HepG2 (cell line): ENCODE results near the gene MCC. TPM values are rescaled to one million over a fixed set of nuclear protein-coding genes. Genes with fewer than 3 reads are reported as not detected.
A peak's percentile ranks its signal among the peaks of the same experiment; 100 is the strongest.

Experiments
- ARID3A ChIP-seq: IDR thresholded peaks from 2 replicates; pipeline ENCODE4 v1.6.1; 2012; ENCODE audit warnings: low read depth, low read length, improper control_type of control experiment
- ATF1 ChIP-seq: IDR thresholded peaks from 2 replicates; pipeline ENCODE4 v1.6.1; 2016; ENCODE audit warnings: mild to moderate bottlenecking, control low read depth
- ATRX ChIP-seq: sonication (generic); formaldehyde crosslinking; IDR thresholded peaks from 2 replicates; pipeline ENCODE4 v1.4.0; 2020; ENCODE audit warnings: missing genetic modification reagents, borderline replicate concordance
- CBX2 ChIP-seq, 2 experiments: fragments of 200-600 bp in 1 of 2; sonication (generic); formaldehyde crosslinking in 1 of 2; IDR thresholded peaks; 2 replicates each; pipeline versions ENCODE4 v1.7.0 to v1.8.1; 2018 to 2022; ENCODE audit warnings: low read depth in 2 of 2, low read length in 1 of 2, mild to moderate bottlenecking in 1 of 2, missing genetic modification reagents in 1 of 2
- EZH2 ChIP-seq: conservative IDR thresholded peaks from 2 replicates; pipeline ENCODE4 v1.6.1; 2012; ENCODE audit warnings: mild to moderate bottlenecking, low read depth, low read length, moderate library complexity
- GPN1 ChIP-seq: sonication (generic); formaldehyde crosslinking; IDR thresholded peaks from 2 replicates; pipeline ENCODE4 v1.5.1; 2020; ENCODE audit warnings: missing genetic modification reagents, borderline replicate concordance
- KDM5B ChIP-seq: sonication (generic); formaldehyde crosslinking; IDR thresholded peaks from 2 replicates; pipeline ENCODE4 v1.4.0; 2020; ENCODE audit warnings: missing genetic modification reagents, mild to moderate bottlenecking, borderline replicate concordance
- KLF6 ChIP-seq: IDR thresholded peaks from 2 replicates; pipeline ENCODE4 v1.8.0; 2016; ENCODE audit warnings: missing biosample characterization, missing genetic modification reagents
- RBAK ChIP-seq: sonication (generic); formaldehyde crosslinking; IDR thresholded peaks from 2 replicates; pipeline ENCODE4 v1.5.1; 2020; ENCODE audit warnings: mild to moderate bottlenecking, missing genetic modification reagents
- RORA ChIP-seq: sonication (generic); formaldehyde crosslinking; IDR thresholded peaks from 2 replicates; pipeline ENCODE4 v1.5.0; 2020; ENCODE audit warnings: mild to moderate bottlenecking, missing genetic modification reagents, moderate library complexity
- SCMH1 ChIP-seq: sonication (generic); formaldehyde crosslinking; IDR thresholded peaks from 2 replicates; pipeline ENCODE4 v1.9.0; 2021; ENCODE audit warnings: missing genetic modification reagents, mild to moderate bottlenecking, borderline replicate concordance
- SP1 ChIP-seq, 2 experiments: fragments of 450-650 bp in 1 of 2; sonication (generic) in 1 of 2; formaldehyde crosslinking in 1 of 2; IDR thresholded peaks; 2 replicates each; pipeline versions ENCODE4 v1.4.0 to v1.6.1; 2016 to 2020; ENCODE audit warnings: missing genetic modification reagents in 1 of 2
- TARDBP ChIP-seq: sonication (generic); formaldehyde crosslinking; IDR thresholded peaks from 2 replicates; pipeline ENCODE4 v1.8.0; 2022; ENCODE audit warnings: mild to moderate bottlenecking, missing genetic modification reagents
- ZBED4 ChIP-seq: sonication (generic); formaldehyde crosslinking; IDR thresholded peaks from 2 replicates; pipeline ENCODE4 v1.4.0; 2020; ENCODE audit warnings: missing genetic modification reagents, borderline replicate concordance
- ZBTB1 ChIP-seq: sonication (generic); formaldehyde crosslinking; IDR thresholded peaks from 2 replicates; pipeline ENCODE4 v1.4.0; 2020; ENCODE audit warnings: missing genetic modification reagents, borderline replicate concordance
- ZNF292 ChIP-seq: sonication (generic); formaldehyde crosslinking; IDR thresholded peaks from 2 replicates; pipeline ENCODE4 v1.8.1; 2022; ENCODE audit warnings: mild to moderate bottlenecking, low read depth, missing genetic modification reagents, borderline replicate concordance
- ZNF432 ChIP-seq: sonication (generic); formaldehyde crosslinking; IDR thresholded peaks from 2 replicates; pipeline ENCODE4 v1.5.0; 2020; ENCODE audit warnings: missing genetic modification reagents, mild to moderate bottlenecking, borderline replicate concordance
- ZNF724P ChIP-seq: sonication (generic); formaldehyde crosslinking; IDR thresholded peaks from 2 replicates; pipeline ENCODE4 v1.8.0; 2022; ENCODE audit warnings: missing genetic modification reagents, borderline replicate concordance
- ZNF800 ChIP-seq: sonication (generic); formaldehyde crosslinking; IDR thresholded peaks from 2 replicates; pipeline ENCODE4 v1.4.0; 2020; ENCODE audit warnings: missing genetic modification reagents
- ZNF83 ChIP-seq: sonication (generic); formaldehyde crosslinking; IDR thresholded peaks from 2 replicates; pipeline ENCODE4 v1.4.0; 2020; ENCODE audit warnings: missing genetic modification reagents, mild to moderate bottlenecking, borderline replicate concordance
- ZSCAN21 ChIP-seq: sonication (generic); formaldehyde crosslinking; IDR thresholded peaks from 2 replicates; pipeline ENCODE4 v1.8.0; 2022; ENCODE audit warnings: mild to moderate bottlenecking, missing genetic modification reagents, moderate library complexity, borderline replicate concordance
- polyA plus RNA-seq, 8 experiments: library from polyadenylated mRNA; depleted of rRNA in 3 of 8; stranded (reverse) in 7 of 8; unstranded in 1 of 8; fragments of >200 nt; fragmentation: Illumina TruSeq in 4 of 8; extraction: Trizol in 4 of 8; gene quantifications; 2 replicates each; pipeline versions ENCODE4 v1.2.1 to v1.2.3, GENCODE V29; 2011 to 2016; ENCODE audit warnings: low read depth in 4 of 8, missing spikeins in 1 of 8, mixed read lengths in 1 of 8; ENCODE audit not compliant: insufficient read depth in 1 of 8
- total RNA-seq, 5 experiments: library from RNA; depleted of rRNA; stranded (reverse); fragments of >200 nt; fragmentation: Illumina TruSeq; extraction: Trizol; gene quantifications; 2 replicates each; pipeline ENCODE4 v1.2.3, GENCODE V29; 2016; ENCODE audit warnings: low read depth in 1 of 5

MCC gene
- total and polyA plus RNA-seq, 2 of the 13 experiments (the other 11 are each of a cell fraction or from before 2014, with no cell fraction given), result 0.55 to 2.4 TPM

DNA sequence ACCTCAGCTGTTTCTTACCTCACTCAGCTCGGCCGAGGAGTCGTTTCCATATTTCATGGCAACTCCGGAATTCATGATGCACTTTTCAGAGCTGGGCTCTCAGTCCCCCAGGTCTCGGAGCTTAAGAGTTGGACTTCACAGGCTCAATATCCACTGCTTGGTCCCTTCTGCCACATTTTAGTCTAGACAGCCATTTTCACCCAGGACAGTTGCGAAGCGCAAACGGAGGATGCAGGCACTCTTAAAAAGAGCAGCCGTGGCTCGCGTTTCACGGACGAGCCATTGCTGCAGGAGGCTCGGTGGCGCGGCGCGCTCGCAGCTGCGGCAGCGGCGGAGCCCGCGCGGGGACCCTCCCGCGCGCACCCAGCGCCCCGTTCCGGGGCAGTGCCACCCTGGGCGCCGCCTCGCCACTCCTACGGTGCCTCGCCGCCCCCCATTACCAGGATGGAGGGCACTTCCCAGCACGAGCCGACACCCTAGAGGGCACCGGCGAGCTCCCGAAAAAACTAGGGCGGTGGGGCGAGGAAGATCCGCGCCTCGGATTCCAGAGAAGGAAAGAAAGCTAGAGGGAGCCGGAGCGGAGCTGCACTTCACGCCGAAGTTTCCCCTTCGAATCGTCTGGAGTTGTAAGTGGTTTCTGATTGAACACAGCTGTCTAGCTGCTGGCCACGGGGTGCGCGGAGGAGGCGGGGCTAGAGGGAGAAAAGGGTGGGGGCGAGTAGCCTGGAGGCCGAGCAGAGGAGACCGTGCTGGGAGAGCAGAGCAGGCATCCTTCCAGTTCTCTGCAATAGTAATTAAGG, 193.7 kb downstream of the MCC start (continued):
- TF ChIP-seq ZNF800 (CRISPR knock-in tag) (peak; percentile 34; the same call in 1 of the 2 replicates), ZSCAN21 (CRISPR knock-in tag) (no peak), ZNF83 (no peak), RORA (CRISPR knock-in tag) (no peak), CBX2 (IDR thresholded peaks at IDR 0.05; ENCODE audit: low read depth, low read length) (0 out of 2 replicates have a peak, but pooled peaks have one; percentile 15), CBX2 (CRISPR knock-in tag; IDR thresholded peaks at IDR 0.05; ENCODE audit: low read depth) (no peak), TARDBP (CRISPR knock-in tag) (no peak), KLF6 (CRISPR knock-in tag) (no peak), SCMH1 (no peak), ZNF432 (CRISPR knock-in tag) (no peak), ZBED4 (no peak), ZNF292 (CRISPR knock-in tag) (no peak), KDM5B (CRISPR knock-in tag) (peak; percentile 32; the same call in 1 of the 2 replicates), ZNF724P (CRISPR knock-in tag) (no peak), ARID3A (no peak), ATRX (CRISPR knock-in tag) (no peak), SP1 (IDR thresholded peaks at IDR 0.05) (no peak), SP1 (CRISPR knock-in tag; IDR thresholded peaks at IDR 0.05) (no peak), ZBTB1 (CRISPR knock-in tag) (no peak), GPN1 (CRISPR knock-in tag) (no peak), RBAK (CRISPR knock-in tag) (no peak), EZH2 (peak; percentile 41; the same call in 1 of the 2 replicates), ATF1 (no peak)
